Measurements from ENCODE around the gene OLFML1. TPM values are rescaled to one million over a fixed set of nuclear protein-coding genes. Genes with fewer than 3 reads are reported as not detected.

The OLFML1 gene
- total and polyA plus RNA-seq, 10 donors: 2.6 to 23.8 (median 9.2) TPM

DNA sequence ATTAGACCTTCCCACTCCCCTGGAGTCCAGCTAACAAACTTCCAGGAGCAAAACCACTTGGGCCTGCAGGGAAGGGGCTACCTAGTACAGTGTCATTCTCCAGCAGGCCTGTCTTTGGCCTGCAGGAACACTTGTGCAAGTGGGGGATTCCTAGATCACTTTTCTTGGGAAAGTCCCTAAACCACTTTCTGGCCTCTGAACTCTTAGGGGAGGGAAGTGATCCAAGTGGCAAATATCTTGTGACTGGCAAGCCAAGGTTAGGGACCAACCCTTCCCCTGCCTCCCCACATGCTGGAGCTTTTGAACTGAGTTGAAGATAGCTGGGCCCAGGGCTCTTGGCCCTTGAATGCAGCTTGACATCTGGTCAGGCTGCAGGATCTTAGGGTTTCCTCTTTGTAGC lies 45.7 kb downstream of the OLFML1 start:
- Histone ChIP-seq H3K4me3 (no peak overlapping the region), H3K9me3 (no peaks in the 10 kb centered on the region), H3K36me3 (no peaks in the 10 kb centered on the region), H3K27me3 (replicated peaks in 1 of 7) (peaks cover 0 to 45% (median 0%) of the 10 kb centered on the region in 7 donors), H3K4me1 (peaks cover 3 to 60% (median 41%) of the 10 kb centered on the region in 6 donors), H3K27ac (no peak overlapping the region)
- TF ChIP-seq, protein P1, sequence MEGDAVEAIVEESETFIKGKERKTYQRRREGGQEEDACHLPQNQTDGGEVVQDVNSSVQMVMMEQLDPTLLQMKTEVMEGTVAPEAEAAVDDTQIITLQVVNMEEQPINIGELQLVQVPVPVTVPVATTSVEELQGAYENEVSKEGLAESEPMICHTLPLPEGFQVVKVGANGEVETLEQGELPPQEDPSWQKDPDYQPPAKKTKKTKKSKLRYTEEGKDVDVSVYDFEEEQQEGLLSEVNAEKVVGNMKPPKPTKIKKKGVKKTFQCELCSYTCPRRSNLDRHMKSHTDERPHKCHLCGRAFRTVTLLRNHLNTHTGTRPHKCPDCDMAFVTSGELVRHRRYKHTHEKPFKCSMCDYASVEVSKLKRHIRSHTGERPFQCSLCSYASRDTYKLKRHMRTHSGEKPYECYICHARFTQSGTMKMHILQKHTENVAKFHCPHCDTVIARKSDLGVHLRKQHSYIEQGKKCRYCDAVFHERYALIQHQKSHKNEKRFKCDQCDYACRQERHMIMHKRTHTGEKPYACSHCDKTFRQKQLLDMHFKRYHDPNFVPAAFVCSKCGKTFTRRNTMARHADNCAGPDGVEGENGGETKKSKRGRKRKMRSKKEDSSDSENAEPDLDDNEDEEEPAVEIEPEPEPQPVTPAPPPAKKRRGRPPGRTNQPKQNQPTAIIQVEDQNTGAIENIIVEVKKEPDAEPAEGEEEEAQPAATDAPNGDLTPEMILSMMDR (IDR thresholded peaks at IDR 0.05 in 8 of 11, conservative IDR thresholded peaks at IDR 0.05 in 3 of 11): no peak
- TF ChIP-seq POLR2A (IDR thresholded peaks at IDR 0.05): no peak
- no peak for TF ChIP-seq POLR2AphosphoS5 (IDR thresholded peaks at IDR 0.05)
- intact Hi-C loops (cut with DNase I; ENCODE audit: low total_unique reads): no loop called here
- no peak for DNase-seq

DNA sequence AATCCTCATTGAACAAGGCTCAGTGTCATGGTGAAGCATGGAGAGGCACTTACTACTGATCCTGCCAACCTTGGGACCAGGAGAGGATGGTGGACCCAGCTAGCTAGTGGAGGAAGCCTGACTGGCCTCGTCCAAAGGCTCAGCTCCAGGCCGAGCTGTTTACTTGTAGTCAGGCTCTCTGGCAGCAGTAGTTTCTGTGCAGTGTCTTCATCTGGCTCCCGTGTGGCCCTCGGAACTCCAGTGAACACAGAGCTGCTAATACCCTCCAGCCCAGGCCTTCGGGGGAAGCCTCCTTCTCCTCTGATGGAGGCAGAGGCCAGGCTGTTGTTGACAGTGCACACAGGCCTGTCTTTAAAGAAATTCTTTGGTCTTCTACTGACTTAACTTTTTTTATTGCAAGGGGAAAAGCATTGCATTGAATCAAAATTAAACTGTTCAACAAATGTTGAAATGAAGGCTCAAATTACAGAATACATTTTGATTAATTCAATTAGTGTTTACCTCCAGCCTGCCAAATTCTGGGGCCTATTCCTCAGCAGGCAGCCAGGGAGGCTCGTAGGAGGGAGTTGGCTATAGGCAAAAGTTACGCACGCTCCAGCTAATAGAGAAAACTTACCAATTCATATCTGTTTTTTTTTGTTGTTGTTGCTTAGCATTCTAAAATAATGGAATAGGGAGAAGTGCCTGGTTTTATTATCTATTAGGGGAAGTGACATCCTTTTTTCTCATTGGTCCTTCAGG lies 47.3 kb downstream of the OLFML1 start:
- TF ChIP-seq POLR2A (IDR thresholded peaks at IDR 0.05) (no peak), POLR2AphosphoS5 (IDR thresholded peaks at IDR 0.05) (no peak)
- TF ChIP-seq, protein P1 (IDR thresholded peaks at IDR 0.05 in 8 of 11, conservative IDR thresholded peaks at IDR 0.05 in 3 of 11): no peak
- intact Hi-C loops (cut with DNase I; ENCODE audit: low total_unique reads): no loop called here

DNA sequence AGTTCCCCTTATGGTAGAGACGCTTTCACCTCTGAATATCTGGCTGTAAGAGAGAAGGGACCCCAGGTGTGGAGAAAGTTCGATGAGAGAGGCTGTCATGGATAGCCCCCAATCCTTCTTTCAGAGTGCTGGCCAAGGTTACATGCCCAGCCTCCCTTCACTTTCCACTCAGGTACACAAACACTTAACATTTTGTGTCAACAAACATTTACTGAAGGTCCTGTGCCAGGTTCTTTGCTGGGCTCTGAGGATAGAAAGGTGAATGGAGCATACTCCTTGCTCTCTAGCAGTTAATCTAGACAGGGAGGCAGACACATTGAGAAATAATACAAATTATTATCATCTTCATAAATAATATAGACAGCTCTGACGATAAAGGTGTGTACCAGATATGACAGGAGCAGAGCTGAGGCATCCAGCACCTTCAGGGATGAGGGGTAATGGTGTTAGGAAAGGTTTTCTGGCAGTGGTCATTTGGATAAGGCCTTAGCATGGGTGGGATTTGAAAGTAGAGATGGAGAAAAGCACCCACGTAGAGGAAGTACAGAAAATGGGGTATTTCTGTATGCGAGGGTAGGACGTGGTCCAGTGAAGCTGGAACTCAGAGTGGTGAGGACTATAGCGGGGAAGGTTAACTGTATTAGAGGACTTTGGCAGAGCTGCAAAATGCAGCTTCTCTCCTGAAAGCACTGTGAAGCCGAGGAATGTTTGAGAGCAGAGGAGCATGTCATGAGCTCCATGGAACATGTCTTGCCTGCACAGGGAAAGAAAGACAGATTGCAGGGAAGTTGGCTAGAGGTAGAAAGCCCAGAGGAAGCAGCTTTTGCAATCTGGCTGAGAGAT lies 48.1 kb downstream of the OLFML1 start:
- intact Hi-C loops (cut with DNase I; ENCODE audit: low total_unique reads): no loop called here
- no peak overlapping the region for H3K27ac ChIP-seq

More for the DNA sequence above, 47.3 kb downstream of the OLFML1 start:
- DNase-seq: no peak
- 91 to 98% (median 92%) methylated on average over 6 to 8 of the region's 8 CpGs for WGBS, 5 donors
- Histone ChIP-seq H3K27me3 (replicated peaks in 1 of 7) (peaks cover 0 to 54% (median 4%) of the 10 kb centered on the region in 7 donors), H3K4me1 (peaks cover 3 to 61% (median 39%) of the 10 kb centered on the region in 6 donors), H3K27ac (no peak overlapping the region), H3K9me3 (no peaks in the 10 kb centered on the region), H3K4me3 (no peak overlapping the region), H3K36me3 (no peaks in the 10 kb centered on the region)

More for the DNA sequence above, 48.1 kb downstream of the OLFML1 start:
- no peak overlapping the region for H3K4me3 ChIP-seq
- peaks cover 3 to 57% (median 36%) of the 10 kb centered on the region in 6 donors for H3K4me1 ChIP-seq
- peaks cover 0 to 57% (median 4%) of the 10 kb centered on the region in 7 donors for H3K27me3 ChIP-seq (replicated peaks in 1 of 7)
- H3K36me3 ChIP-seq: no peaks in the 10 kb centered on the region
- TF ChIP-seq, protein P1 (IDR thresholded peaks at IDR 0.05 in 8 of 11, conservative IDR thresholded peaks at IDR 0.05 in 3 of 11): no peak
- no peak for TF ChIP-seq POLR2AphosphoS5 (IDR thresholded peaks at IDR 0.05)
- TF ChIP-seq POLR2A (IDR thresholded peaks at IDR 0.05): no peak
- WGBS, 5 donors: 74 to 81% (median 79%) methylated on average over 8 of the region's 8 CpGs
- H3K9me3 ChIP-seq: no peaks in the 10 kb centered on the region
- DNase-seq: no peak
